Skeletal muscle tissue (tissue), 4 donors: Measurements from ENCODE around the gene UMOD. TPM values are rescaled to one million over a fixed set of nuclear protein-coding genes. Genes with fewer than 3 reads are reported as not detected.

Experiments used
- H3K27ac ChIP-seq: one replicate; pipeline ENCODE4 v1.7.0; 2013; ENCODE audit warnings: mild to moderate bottlenecking, low read depth, low read length, inconsistent platforms
- H3K27me3 ChIP-seq, 3 donors: one replicate each; pipeline ENCODE4 v1.7.0; 2013; ENCODE audit warnings: low read length in 3 of 3; ENCODE audit not compliant: control insufficient read depth in 3 of 3, insufficient read depth in 3 of 3
- H3K36me3 ChIP-seq, 3 donors: one replicate each; pipeline ENCODE4 v1.7.0; 2013; ENCODE audit warnings: low read length in 3 of 3; ENCODE audit not compliant: control insufficient read depth in 3 of 3, insufficient read depth in 3 of 3
- H3K4me1 ChIP-seq, 3 donors: one replicate each; pipeline ENCODE4 v1.7.0; 2013; ENCODE audit warnings: low read length in 3 of 3, mild to moderate bottlenecking in 3 of 3; ENCODE audit not compliant: control insufficient read depth in 3 of 3, insufficient read depth in 3 of 3
- H3K4me3 ChIP-seq, 3 donors: one replicate each; pipeline ENCODE4 v1.7.0; 2013; ENCODE audit warnings: low read length in 3 of 3
- H3K9ac ChIP-seq, 3 donors: one replicate each; pipeline ENCODE4 v1.7.0; 2013; ENCODE audit warnings: low read length in 3 of 3, mild to moderate bottlenecking in 3 of 3, moderate library complexity in 2 of 3, low read depth in 1 of 3
- H3K9me3 ChIP-seq, 3 donors: one replicate each; pipeline ENCODE4 v1.7.0; 2013; ENCODE audit warnings: low read length in 3 of 3; ENCODE audit not compliant: control insufficient read depth in 3 of 3
- total RNA-seq: library from RNA; depleted of rRNA; stranded (reverse); fragments of >200 nt; gene quantifications from one replicate; pipeline ENCODE4 v1.2.3, GENCODE V29; 2014
- donor health status: Osteomylitis.

The UMOD gene
- total RNA-seq, 1 donor from 2014 or later, result not detected

- H3K27ac ChIP-seq, result no peak overlapping the region
- H3K27me3 ChIP-seq, result peaks cover 0 to 3% (median 3%) of the 10 kb centered on the region in 3 donors
- H3K4me1 ChIP-seq, result no peaks in the 10 kb centered on the region
Measured at GRCh38 chr16:20339744-20340143, 12.8 kb downstream of the UMOD start.

DNA sequence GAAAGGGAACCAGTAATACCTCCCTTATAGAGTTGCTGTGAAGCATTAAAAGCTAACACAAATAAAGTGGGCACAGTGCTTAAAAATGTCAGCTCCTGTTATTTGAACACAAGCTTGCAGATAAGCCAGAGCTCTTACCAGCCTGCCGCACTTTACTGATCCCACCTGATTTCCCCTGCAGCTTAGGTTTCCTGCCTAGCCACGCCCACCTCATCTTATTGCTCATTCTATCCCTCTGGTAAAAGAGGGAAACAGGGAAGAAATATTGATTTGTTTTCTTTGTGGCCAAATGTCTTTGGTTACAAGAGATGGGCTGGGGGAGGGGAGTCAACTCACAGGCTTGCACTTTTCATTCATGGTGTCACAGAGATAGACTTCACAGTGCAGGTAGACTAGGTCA is 15.6 kb downstream of the UMOD start:
- Histone ChIP-seq H3K9me3 (no peaks in the 10 kb centered on the region), H3K27ac (no peak overlapping the region), H3K4me3 (no peak overlapping the region), H3K36me3 (no peaks in the 10 kb centered on the region), H3K4me1 (no peaks in the 10 kb centered on the region), H3K27me3 (peaks cover 0 to 3% (median 3%) of the 10 kb centered on the region in 3 donors), H3K9ac (no peak overlapping the region)

More at GRCh38 chr16:20339744-20340143, 12.8 kb downstream of the UMOD start:
- Histone ChIP-seq H3K9me3 (no peaks in the 10 kb centered on the region), H3K4me3 (no peak overlapping the region), H3K36me3 (no peaks in the 10 kb centered on the region), H3K9ac (no peak overlapping the region)

DNA sequence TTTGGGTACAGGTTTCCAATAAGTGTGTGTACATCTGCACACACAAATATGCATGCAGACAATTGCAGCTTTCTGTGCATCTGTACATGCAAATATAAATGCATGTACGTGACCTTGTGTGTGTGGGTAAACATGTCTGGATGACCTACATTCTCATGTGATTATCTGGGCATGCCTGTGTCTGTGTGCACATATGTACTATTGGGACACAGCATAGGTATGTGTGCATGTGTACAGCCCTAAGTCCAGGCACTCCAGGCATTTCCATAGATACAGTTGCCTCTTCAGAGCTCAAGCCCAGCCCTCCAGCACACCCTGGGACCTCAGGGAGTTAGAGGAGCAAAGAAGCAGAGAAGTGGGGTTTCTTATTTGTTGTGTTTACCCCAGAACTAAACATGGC is 18.1 kb downstream of the UMOD start:
- no peak overlapping the region for H3K9ac ChIP-seq
- no peaks in the 10 kb centered on the region for H3K9me3 ChIP-seq
- peaks cover 0 to 3% (median 3%) of the 10 kb centered on the region in 3 donors for H3K27me3 ChIP-seq
- no peak overlapping the region for H3K4me3 ChIP-seq
- no peaks in the 10 kb centered on the region for H3K36me3 ChIP-seq
- no peak overlapping the region for H3K27ac ChIP-seq
- no peaks in the 10 kb centered on the region for H3K4me1 ChIP-seq

DNA sequence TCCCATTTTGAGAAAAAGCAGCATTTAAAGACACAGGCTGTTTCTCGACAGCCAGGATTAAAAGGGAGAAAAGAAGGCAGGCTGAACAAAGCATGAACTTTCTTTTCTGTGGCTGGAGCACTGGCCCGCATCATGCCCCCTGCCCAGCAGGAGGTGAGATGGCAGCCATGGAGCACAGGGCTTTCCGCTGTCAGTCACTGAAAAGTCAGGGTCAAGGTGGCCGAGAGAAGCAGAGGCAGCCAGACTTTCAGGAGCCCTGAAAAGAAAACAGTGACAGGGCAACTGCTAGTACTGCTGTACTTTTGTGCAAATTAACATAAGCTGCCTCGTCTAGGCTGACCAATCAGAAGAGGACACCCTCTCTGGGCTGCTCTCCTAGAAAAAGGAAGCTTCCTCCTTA is 19.4 kb downstream of the UMOD start:
- Histone ChIP-seq H3K4me1 (no peaks in the 10 kb centered on the region), H3K36me3 (no peaks in the 10 kb centered on the region), H3K27me3 (peaks cover 0 to 3% (median 1%) of the 10 kb centered on the region in 3 donors), H3K9me3 (no peaks in the 10 kb centered on the region), H3K4me3 (no peak overlapping the region), H3K27ac (no peak overlapping the region), H3K9ac (no peak overlapping the region)

DNA sequence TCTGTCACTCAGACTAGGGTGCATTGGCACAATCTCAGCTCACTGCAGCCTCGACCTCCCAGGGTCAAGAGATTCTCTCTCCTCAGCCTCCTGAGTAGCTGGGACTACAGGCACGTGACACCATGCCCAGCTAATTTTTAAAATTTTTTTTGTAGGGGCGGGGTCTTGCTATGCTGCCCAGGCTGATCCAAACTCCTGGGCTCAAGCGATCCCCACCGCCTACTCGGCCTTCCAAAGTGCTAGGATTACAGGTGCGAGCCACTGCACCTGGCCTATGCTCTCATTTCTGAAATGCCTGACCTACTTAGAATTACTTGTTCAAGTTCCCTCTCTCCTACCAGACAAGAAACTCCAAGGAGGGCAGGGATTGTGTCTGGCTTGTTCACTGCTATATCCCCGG is 20.1 kb downstream of the UMOD start:
- Histone ChIP-seq H3K9ac (no peak overlapping the region), H3K9me3 (no peaks in the 10 kb centered on the region), H3K27me3 (peaks cover 0 to under 1% (median 0%) of the 10 kb centered on the region in 3 donors), H3K27ac (no peak overlapping the region), H3K36me3 (no peaks in the 10 kb centered on the region), H3K4me3 (no peak overlapping the region), H3K4me1 (no peaks in the 10 kb centered on the region)

DNA sequence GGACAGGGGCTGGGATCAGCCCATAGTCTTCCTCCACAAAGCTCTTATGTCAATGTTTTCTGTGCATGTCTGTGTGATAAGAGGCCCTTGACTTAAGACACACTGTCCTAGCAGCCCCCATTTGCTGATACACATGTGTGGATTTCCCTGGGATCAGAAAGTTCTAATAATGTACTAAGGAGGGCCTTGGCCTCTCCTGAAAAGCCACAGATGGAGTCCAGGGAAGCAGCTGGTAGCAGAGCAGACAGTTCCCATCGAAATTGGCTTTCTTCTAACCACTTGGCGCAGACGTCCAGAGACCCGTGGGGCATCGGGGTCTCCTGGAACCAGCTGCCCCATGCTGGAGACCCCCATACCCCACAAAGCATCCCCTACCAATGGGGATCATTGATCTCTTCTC is 20.9 kb downstream of the UMOD start:
- Histone ChIP-seq H3K9me3 (no peaks in the 10 kb centered on the region), H3K9ac (no peak overlapping the region), H3K27me3 (peaks cover 0 to 3% (median 0%) of the 10 kb centered on the region in 3 donors), H3K4me3 (no peak overlapping the region), H3K27ac (no peak overlapping the region), H3K36me3 (no peaks in the 10 kb centered on the region), H3K4me1 (no peaks in the 10 kb centered on the region)

- no peak overlapping the region for H3K27ac ChIP-seq
- peaks cover 0 to 3% (median 0%) of the 10 kb centered on the region in 3 donors for H3K27me3 ChIP-seq
- no peaks in the 10 kb centered on the region for H3K9me3 ChIP-seq
- H3K9ac ChIP-seq, result no peak overlapping the region
- no peaks in the 10 kb centered on the region for H3K36me3 ChIP-seq
- no peaks in the 10 kb centered on the region for H3K4me1 ChIP-seq
- H3K4me3 ChIP-seq, result no peak overlapping the region
Measured at GRCh38 chr16:20329392-20330138, 22.9 kb downstream of the UMOD start.

DNA sequence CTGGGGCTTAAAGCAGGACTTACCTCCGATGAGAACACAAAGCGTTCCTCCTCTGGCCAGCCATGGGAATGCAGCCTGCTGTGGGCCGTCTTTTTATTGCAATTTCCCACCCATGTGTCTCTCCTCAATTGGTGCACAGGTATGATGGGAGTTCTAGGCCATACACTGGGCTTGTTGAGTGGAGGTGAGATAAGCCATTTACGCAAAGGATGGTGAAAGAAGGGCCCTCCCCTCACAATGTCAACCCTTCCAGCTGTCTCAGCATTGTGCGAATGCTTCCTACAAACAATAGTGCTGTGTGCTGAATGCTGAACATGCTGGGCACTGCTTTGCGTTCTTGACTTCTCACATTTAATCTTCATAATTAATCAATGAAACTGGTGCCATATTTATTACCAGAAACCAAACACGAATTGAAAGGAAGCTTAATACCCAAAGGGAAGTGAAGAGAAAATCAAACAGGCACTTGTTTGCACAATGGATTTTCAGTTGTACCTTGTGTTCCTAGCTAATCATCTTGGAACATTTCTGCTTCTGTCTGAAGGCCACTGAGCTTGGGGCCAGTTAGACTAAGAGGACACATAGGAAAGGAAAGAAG is 25.0 kb downstream of the UMOD start, which contains the start of gene GP2:
Gene GP2, minus strand, starts transcription at position 70 of the 598 bp plus-strand sequence. CDS start 1,082 bp downstream, outside the sequence.
- no peaks in the 10 kb centered on the region for H3K9me3 ChIP-seq
- H3K27ac ChIP-seq, result no peak within 1 kb of the TSS
- H3K9ac ChIP-seq, result no peak within 1 kb of the TSS
- H3K4me3 ChIP-seq, result no peak within 1 kb of the TSS
- no peaks in the 10 kb centered on the region for H3K4me1 ChIP-seq
- H3K27me3 ChIP-seq, result peaks cover 0 to 3% (median 3%) of the 10 kb centered on the region in 3 donors
- no peaks in the 10 kb centered on the region for H3K36me3 ChIP-seq

DNA sequence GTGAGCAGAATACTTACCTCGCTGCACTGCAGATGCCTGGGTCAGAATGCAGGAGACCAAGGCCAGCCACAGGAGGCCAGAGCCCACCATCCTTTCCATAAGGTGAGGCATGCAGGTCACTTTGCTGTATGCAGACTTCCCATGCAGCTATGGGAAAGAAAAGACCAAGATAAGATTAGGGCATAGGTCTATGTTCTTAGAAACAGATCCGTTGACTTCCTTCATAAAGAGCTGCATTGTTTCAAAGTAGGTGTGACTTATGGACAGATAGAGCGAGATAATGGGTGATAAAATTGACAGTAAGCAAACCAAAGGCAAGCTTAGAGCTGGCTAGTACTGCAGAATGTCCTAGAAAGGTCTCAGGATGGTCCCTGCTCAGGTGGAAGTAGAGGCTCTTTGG is 26.2 kb downstream of the UMOD start:
- peaks cover 0 to 3% (median 3%) of the 10 kb centered on the region in 3 donors for H3K27me3 ChIP-seq
- no peaks in the 10 kb centered on the region for H3K36me3 ChIP-seq
- H3K9me3 ChIP-seq, result no peaks in the 10 kb centered on the region
- no peaks in the 10 kb centered on the region for H3K4me1 ChIP-seq
- no peak overlapping the region for H3K9ac ChIP-seq
- no peak overlapping the region for H3K4me3 ChIP-seq
- H3K27ac ChIP-seq, result no peak overlapping the region

- Histone ChIP-seq H3K36me3 (no peaks in the 10 kb centered on the region), H3K4me1 (no peaks in the 10 kb centered on the region), H3K27me3 (peaks cover 0 to 3% (median 3%) of the 10 kb centered on the region in 3 donors), H3K9ac (no peak overlapping the region), H3K4me3 (no peak overlapping the region), H3K9me3 (no peaks in the 10 kb centered on the region), H3K27ac (no peak overlapping the region)
Measured at GRCh38 chr16:20325005-20325404, 27.5 kb downstream of the UMOD start.
